Right atrium auricular region (tissue), 2 donors: ENCODE results near the gene PRR5. TPM values are rescaled to one million over a fixed set of nuclear protein-coding genes. Genes with fewer than 3 reads are reported as not detected.

Experiments used
- DNase-seq: peaks from one replicate; pipeline ENCODE4 v3.0.0-alpha.2; 2019; ENCODE audit warnings: low spot score
- H3K27ac ChIP-seq, 2 donors: fragments of 200-600 bp; sonication (generic); 1 replicate in 1 of 2; 2 replicates in 1 of 2; pipeline ENCODE4 v1.5.1; 2016 to 2019
- H3K27me3 ChIP-seq, 2 donors: fragments of 200-600 bp; sonication (generic); one replicate each; pipeline versions ENCODE4 v1.5.1 to v1.6.0; 2017 to 2019
- H3K36me3 ChIP-seq: fragments of 200-600 bp; sonication (generic); one replicate; pipeline ENCODE4 v1.5.1; 2016
- H3K4me1 ChIP-seq, 2 donors: fragments of 200-600 bp; sonication (generic); one replicate each; pipeline versions ENCODE4 v1.5.1 to v1.6.0; 2017 to 2019
- H3K4me3 ChIP-seq, 2 donors: fragments of 200-600 bp; sonication (generic); 1 replicate in 1 of 2; 2 replicates in 1 of 2; pipeline ENCODE4 v1.5.1; 2017 to 2019; ENCODE audit warnings: mild to moderate bottlenecking in 1 of 2, moderate library complexity in 1 of 2
- H3K9me3 ChIP-seq, 2 donors: fragments of 200-600 bp; sonication (generic); one replicate each; pipeline ENCODE4 v1.5.1; 2019
- CTCF ChIP-seq, 2 donors: fragments of 200-600 bp; sonication (generic); IDR thresholded peaks; one replicate each; pipeline ENCODE4 v1.5.1; 2019; ENCODE audit warnings: antibody characterized with exemption in 2 of 2
- total RNA-seq, 2 donors: library from RNA; depleted of rRNA; stranded (reverse); fragments of >200 nt; gene quantifications; one replicate each; pipeline ENCODE4 v1.1.0, GENCODE V29; 2016

Gene PRR5
- total RNA-seq, 2 donors from 2014 or later = 10.5 to 12.1 TPM

DNA sequence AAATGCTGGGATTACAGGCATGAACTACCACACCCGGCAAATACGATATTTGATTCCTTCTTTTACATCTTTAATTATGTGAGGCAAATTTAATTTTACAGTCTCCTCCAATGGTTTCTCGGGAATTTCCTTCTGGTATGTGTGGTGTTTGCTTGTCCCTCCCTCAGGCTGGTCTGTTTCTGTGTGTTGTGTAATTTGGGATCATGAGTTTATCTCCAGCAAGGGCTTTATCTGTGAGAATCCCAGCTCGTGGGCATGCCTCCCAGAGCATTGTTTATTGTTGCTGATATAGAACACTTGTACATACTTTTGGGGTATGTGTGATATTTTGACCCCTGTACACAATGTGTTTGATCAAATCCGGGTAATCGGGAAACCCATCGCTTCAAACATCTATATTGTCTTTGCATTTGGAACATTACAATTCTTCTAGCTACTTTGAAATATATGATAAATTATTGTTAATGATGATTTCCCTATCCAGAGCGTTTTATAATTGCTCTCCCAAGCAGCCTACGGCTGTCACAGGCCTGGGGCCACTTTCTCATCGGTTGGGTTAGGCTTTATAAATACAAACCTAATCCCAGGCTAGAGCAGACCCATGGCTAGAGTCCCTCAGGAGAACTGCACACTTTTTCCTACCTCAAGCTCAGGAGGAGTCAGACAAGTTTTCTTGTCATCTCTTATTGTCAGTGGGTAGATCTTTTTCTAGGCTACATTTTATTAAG lies 15.0 kb upstream of the PRR5 start:
- H3K4me3 ChIP-seq = no peak overlapping the region
- peaks cover 0 to 14% of the 10 kb centered on the region in 2 donors for H3K4me1 ChIP-seq
- H3K9me3 ChIP-seq = no peaks in the 10 kb centered on the region
- no peaks in the 10 kb centered on the region for H3K36me3 ChIP-seq
- no peaks in the 10 kb centered on the region for H3K27me3 ChIP-seq
- H3K27ac ChIP-seq = no peak overlapping the region
- TF ChIP-seq CTCF (IDR thresholded peaks at IDR 0.05) = no peak
- DNase-seq = no peak

DNA sequence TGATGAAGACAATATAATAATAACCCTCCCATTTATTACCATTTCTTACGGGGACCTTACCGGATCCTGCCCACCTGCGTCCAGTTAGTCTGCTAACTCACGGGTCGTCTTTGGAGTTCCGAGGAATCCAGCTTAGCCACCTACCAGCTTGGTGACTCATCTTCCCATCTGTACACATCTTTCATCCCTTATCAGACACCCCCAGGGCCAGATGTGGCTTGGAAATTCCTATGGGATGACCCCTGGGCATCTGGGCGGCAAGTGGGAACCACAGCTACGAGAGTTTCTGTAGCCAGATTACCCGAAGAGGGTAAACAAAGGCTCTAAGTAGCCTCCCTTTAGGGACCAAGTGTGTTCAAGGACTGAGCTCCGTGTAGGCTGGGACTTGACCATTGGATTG lies 12.8 kb upstream of the PRR5 start:
- Histone ChIP-seq H3K27me3 (no peaks in the 10 kb centered on the region), H3K27ac (no peak overlapping the region), H3K4me3 (no peak overlapping the region), H3K4me1 (peaks cover 0 to 12% of the 10 kb centered on the region in 2 donors), H3K9me3 (no peaks in the 10 kb centered on the region), H3K36me3 (no peaks in the 10 kb centered on the region)
- TF ChIP-seq CTCF (IDR thresholded peaks at IDR 0.05) = no peak
- no peak for DNase-seq

DNA sequence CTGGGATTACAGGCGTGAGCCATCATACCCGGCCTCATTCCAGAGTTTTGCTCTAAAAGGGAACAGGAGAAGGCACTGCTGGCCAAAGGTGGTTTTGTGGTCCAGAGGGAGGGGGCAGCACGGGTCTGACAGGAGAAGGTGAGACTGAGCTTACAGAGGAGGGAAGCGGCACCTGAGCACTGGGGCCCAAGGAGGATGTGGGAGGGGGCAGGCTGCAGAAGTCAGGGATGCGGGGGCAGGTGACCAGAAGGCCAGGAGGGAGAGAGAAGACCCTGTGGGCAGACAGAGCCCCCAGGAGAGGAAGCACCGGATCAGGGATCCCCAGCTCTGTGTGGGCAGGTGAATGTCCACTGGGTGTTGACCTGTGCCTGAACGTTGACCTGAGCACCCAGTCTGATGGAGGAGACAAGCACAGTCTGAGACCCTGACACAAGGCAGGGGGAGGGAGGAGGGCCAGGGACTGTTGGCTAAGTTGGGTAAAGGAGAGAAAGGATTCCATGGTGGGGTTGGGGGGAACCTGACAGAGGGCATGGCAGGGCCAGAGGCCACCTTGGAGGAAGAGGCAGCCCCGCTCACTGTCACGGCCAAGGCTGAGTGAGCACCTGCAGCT lies 12.0 kb upstream of the PRR5 start:
- Histone ChIP-seq H3K36me3 (no peaks in the 10 kb centered on the region), H3K4me1 (peaks cover 0 to 4% of the 10 kb centered on the region in 2 donors), H3K4me3 (no peak overlapping the region), H3K9me3 (no peaks in the 10 kb centered on the region), H3K27me3 (no peaks in the 10 kb centered on the region), H3K27ac (no peak overlapping the region)
- no peak for TF ChIP-seq CTCF (IDR thresholded peaks at IDR 0.05)
- no peak for DNase-seq

GRCh38 chr22:44691796-44692661 lies 10.0 kb upstream of the PRR5 start:
- TF ChIP-seq CTCF (IDR thresholded peaks at IDR 0.05) = no peak
- H3K27ac ChIP-seq = no peak overlapping the region
- H3K36me3 ChIP-seq = no peaks in the 10 kb centered on the region
- DNase-seq = no peak
- no peak overlapping the region for H3K4me3 ChIP-seq
- no peaks in the 10 kb centered on the region for H3K9me3 ChIP-seq
- no peaks in the 10 kb centered on the region for H3K4me1 ChIP-seq
- H3K27me3 ChIP-seq = no peaks in the 10 kb centered on the region

GRCh38 chr22:44692662-44693007 lies 9.4 kb upstream of the PRR5 start:
- Histone ChIP-seq H3K4me1 (no peaks in the 10 kb centered on the region), H3K9me3 (no peaks in the 10 kb centered on the region), H3K27me3 (no peaks in the 10 kb centered on the region), H3K36me3 (no peaks in the 10 kb centered on the region), H3K4me3 (no peak overlapping the region), H3K27ac (no peak overlapping the region)
- TF ChIP-seq CTCF (IDR thresholded peaks at IDR 0.05) = no peak
- DNase-seq = no peak
